Kidney tubule cell (primary cell): ENCODE measurements around the gene COPS9.

ENCODE experiments used
- DNase-seq: peaks from one replicate; pipeline ENCODE4 v3.0.0-alpha.2; 2018; ENCODE audit warnings: low spot score

Gene COPS9

GRCh38 chr2:240111253-240111652 lies 24.9 kb downstream of the COPS9 start:
- DNase-seq, result no peak

GRCh38 chr2:240109386-240109785 lies 26.7 kb downstream of the COPS9 start:
- no peak for DNase-seq

- no peak for DNase-seq
These were observed 28.7 kb downstream of the COPS9 start for GRCh38 chr2:240107477-240107796.

- no peak for DNase-seq
These were observed 29.2 kb downstream of the COPS9 start for GRCh38 chr2:240106765-240107476.

GRCh38 chr2:240105982-240106381 lies 30.1 kb downstream of the COPS9 start:
- no peak for DNase-seq

- no peak for DNase-seq
These were observed 33.0 kb downstream of the COPS9 start for GRCh38 chr2:240103136-240103535.

GRCh38 chr2:240098349-240098748 lies 37.8 kb downstream of the COPS9 start:
- no peak for DNase-seq

GRCh38 chr2:240095556-240096523 lies 40.3 kb downstream of the COPS9 start:
- DNase-seq, result no peak

GRCh38 chr2:240089306-240089705 lies 46.8 kb downstream of the COPS9 start:
- DNase-seq, result no peak

GRCh38 chr2:240086563-240086962 lies 49.5 kb downstream of the COPS9 start:
- DNase-seq, result no peak
